HG03460 (cell line): Measurements from ENCODE around the gene NR5A1.

Experiments
- ATAC-seq: cut with Tn5 transposase; IDR thresholded peaks from one replicate; pipeline ENCODE4 v1.9.1; 2021; ENCODE audit not compliant: unreplicated experiment

NR5A1 gene

GRCh38 chr9:124506931-124507879 is at the start of gene NR5A1:
Gene NR5A1, minus strand, starts transcription at chr9:124507399. Its CDS starts 4,004 bp downstream, at chr9:124503395.
- ATAC-seq: no peak

DNA sequence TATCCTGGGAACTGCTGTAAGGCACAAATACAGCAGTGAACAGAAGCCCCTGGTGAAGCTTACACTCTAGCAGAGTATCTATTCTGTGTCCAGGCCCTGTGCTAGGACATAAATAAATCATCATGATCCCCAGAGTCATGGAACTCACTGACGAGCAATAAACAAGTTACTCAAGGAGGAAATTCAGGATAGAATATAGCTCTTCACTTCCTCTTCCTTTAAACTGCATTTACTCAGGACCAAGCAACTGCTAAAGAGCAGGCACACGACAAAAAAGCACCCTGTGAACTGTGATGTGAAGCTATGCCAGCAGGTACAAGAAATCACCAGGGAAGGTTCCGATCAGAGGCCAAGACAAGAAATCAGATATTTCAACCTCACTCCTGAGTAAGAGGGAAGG is 47.8 kb upstream of the NR5A1 start:
- ATAC-seq: no peak

GRCh38 chr9:124553738-124554137 is 46.5 kb upstream of the NR5A1 start:
- no peak for ATAC-seq

DNA sequence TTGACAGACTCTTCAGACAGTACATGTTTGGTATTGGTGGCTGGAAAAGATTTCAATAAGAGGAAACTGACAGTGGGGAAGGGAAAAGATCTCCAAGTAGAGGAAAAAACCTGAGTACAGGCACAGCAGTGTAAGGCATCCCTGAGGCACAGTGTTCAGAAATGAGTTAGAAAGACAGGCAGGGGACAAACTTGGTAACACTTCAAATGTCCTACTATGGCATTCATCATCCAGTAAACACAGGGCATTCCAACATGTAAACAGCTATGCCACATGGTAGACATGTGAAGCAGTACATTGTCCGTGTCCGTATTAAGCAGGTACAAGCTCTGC is 45.0 kb upstream of the NR5A1 start:
- ATAC-seq: no peak

GRCh38 chr9:124551472-124552272 is 44.5 kb upstream of the NR5A1 start:
- no peak for ATAC-seq

- no peak for ATAC-seq
These were observed 42.9 kb upstream of the NR5A1 start for GRCh38 chr9:124550072-124550471.

DNA sequence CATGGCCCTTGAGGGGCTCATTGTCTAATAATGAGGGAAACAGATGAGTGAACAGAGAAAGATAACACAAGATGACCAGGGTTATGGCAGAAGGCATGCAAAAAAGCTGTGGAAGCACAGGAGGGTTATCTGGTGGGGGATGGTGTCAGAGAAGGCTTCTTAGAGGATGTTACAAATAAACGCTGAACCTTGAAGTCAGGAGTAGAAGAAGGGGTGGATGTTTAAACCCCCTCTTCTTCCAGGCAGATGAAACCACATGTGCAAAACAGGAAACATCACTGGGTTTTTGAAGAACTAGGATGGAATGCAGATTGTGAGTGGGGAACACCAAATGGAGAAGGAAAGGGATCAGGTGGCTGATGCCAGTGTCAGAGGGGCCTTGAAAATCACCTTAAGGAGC is 41.8 kb upstream of the NR5A1 start:
- ATAC-seq: no peak

DNA sequence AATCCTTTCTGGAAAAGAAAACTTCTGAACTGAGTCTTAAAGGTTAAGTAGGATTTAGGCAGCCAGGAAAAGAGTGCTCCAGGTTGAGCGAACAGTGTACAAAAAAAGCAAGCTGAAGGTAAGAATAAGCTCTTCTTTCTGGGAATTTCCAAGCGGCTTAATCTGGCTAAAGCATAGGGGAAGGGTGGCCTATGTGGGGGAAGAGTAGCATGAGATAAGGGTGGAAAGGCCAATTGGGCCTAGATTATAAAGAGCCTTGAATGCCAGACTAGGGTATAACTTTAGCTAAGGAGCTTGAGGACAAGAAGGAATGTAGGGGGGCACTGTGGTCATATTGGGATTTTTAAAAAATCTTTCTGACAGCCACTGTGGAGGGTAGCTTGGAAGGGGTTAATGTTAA is 37.3 kb upstream of the NR5A1 start:
- no peak for ATAC-seq

GRCh38 chr9:124541824-124542223 is 34.6 kb upstream of the NR5A1 start:
- ATAC-seq: no peak

DNA sequence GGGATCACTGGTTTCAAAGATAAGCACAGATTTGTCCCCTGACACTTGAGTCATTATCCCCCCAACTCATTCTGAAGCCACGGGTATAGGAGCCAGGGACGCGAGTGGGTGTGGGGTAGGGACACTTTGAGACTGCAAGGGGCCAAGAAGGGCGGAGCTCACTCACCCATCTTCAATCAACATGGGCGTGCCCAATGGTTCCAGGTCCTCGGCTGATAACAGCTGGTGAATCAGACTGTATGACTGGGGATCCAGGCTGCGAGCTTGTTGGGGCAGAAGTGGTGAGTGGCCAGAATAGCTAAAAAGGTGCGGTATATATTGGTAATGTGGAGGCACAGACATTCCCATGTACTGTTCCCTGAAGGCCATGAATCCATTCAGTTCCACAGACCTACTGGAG is 30.7 kb upstream of the NR5A1 start:
- no peak for ATAC-seq

GRCh38 chr9:124535846-124536245 is 28.6 kb upstream of the NR5A1 start:
- no peak for ATAC-seq

DNA sequence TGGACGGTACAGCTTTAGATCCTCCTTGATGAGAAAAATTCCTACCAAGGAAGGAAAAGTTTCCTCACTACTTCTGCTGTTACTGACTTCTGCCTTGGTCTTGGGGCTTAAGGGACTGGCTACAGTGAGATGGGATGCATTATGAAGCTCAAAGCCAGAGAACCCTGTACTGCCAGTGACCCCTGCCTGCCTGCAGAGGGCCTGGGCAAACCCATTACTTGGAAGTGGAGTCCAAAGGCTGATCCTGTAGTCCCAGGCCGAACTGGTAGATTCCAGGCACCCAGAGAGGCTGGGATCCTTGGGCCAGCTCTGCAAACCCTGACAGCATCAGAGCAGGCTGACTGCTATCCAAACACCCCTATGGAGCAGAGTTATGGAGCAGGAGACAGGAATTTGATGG is 25.7 kb upstream of the NR5A1 start:
- ATAC-seq: no peak

- ATAC-seq: no peak
These were observed 23.9 kb upstream of the NR5A1 start for GRCh38 chr9:124531115-124531514.

- no peak for ATAC-seq
These were observed 23.0 kb upstream of the NR5A1 start for GRCh38 chr9:124530246-124530645.

GRCh38 chr9:124527781-124528180 is 20.6 kb upstream of the NR5A1 start:
- no peak for ATAC-seq

DNA sequence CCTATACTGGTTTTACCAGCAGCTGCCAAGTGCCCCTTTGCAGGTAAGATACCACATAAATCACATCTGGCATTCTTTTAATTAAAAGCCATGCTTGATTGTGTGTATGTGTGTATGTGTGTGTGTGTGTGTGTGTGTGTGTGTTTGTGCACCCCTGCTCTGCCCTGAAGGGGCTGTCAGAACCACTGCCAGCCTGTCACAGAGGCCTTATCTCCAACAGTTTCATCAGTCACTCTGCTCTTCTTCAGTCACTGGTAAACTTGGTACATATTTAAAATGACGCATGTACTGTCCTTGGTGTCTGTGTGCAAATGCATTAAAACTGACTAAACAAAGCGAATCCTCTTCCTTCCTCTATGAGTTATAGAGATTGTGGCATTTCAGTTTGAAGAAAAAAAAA is 19.0 kb upstream of the NR5A1 start:
- ATAC-seq: no peak

GRCh38 chr9:124522121-124523098 is 15.2 kb upstream of the NR5A1 start:
- ATAC-seq: no peak

DNA sequence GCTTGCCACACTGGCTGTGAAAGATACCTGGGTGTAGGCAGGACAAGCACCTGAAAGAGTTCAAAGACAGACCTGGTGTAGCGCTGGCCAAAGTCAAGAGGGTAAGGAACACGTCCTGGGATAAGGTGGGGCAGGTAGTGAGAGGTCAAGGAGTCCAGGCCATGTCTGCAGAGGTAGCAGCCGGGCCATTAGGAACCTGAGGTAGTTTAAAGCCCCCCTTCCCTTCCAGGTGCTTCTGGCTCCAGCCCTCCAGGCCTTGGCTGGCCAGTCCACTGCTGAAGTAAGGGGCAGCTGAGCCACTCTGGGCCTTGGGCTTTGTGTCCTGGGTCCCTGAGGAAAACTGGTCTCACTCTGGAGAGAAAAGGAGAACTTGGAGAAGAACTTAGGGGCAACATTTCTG is 13.9 kb upstream of the NR5A1 start:
- ATAC-seq: no peak

DNA sequence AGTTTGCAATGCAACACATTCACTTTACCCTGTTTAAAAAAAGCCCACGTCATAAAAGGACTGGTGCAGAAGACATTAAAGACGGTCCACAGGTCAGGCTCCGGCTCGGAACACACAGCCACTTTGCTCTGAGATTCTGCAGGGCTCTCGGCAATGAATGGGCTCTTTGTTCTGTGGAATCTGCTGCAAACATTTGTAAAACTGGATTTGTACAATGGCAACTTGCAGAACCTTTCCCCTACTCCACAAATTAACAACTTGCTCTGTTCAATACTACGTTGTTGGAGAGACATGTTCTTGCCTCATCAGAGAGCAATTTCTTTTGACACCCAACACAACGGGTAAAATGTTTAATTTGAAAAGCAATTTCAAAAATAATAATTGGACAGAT is 13.0 kb upstream of the NR5A1 start:
- ATAC-seq: no peak

DNA sequence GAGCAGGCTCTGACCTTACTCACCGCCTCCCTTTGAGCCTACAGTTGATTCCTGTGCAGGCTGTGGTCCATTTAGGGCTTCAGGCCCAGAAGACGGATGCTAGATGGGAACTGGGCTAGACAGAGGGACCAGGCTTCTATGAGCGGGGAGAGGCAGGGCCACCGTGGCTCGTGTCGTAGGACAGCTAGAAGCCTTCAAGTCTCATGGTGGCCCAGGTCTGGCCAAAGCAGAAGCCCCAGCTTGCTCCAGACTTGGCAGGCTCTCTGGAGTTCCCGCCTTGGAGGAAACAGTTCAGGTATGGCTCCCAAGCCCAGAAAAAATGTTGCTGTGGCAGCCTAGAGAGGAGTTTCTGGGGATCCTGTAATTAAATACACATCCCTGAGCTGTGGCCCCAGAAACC is 10.9 kb upstream of the NR5A1 start:
- ATAC-seq: no peak

- ATAC-seq: no peak
These were observed 10.4 kb upstream of the NR5A1 start for GRCh38 chr9:124517600-124517999.
